ENCODE data around the gene TEAD2.

Gene TEAD2

GRCh38 chr19:49361438-49362047 is 673 bp downstream of the TEAD2 start:
- TF ChIP-seq OSR1 (CRISPR knock-in tag; IDR thresholded peaks at IDR 0.05) (no peak), CSDC2 (CRISPR knock-in tag; IDR thresholded peaks at IDR 0.05) (no peak), ARNTL (CRISPR knock-in tag; IDR thresholded peaks at IDR 0.05; ENCODE audit: borderline replicate concordance, low read depth) (no peak), GLIS3 (CRISPR knock-in tag; IDR thresholded peaks at IDR 0.05) (no peak), ZC3H10 (CRISPR knock-in tag; IDR thresholded peaks at IDR 0.05) (peak; percentile 4; the same call in 1 of the 2 replicates), ZFP30 (CRISPR knock-in tag; IDR thresholded peaks at IDR 0.05) (no peak)
- peak; percentile 19 for ATAC-seq

- TF ChIP-seq SNAI2 (CRISPR knock-in tag; IDR thresholded peaks at IDR 0.05) = no peak
- ATAC-seq = no peak
Observed at GRCh38 chr19:49359851-49360820, 2.1 kb downstream of the TEAD2 start.

DNA sequence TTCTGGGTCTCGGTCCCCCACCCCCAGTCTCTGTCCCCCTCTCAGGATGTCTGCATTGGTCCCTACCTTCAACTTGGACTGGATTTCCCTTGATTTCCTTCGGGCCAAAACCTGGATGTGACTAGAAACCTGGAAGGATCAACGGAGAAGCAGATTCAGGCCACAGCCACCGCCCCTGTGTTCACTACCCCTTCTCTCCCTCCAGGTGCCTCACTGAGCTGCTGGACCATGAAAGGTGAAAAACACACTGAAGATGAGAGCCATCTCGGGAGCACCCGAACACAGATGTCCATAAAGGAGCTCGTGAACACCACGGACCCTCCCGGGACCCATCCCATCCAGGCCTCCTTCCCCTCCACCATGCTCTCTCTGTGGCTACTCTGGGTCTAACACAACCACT is 5.0 kb downstream of the TEAD2 start:
- no peak for ATAC-seq
- TF ChIP-seq PPARA (CRISPR knock-in tag; IDR thresholded peaks at IDR 0.05; ENCODE audit: borderline replicate concordance) = no peak
- TF ChIP-seq RARB (CRISPR knock-in tag; IDR thresholded peaks at IDR 0.05) = no peak

- no peak for TF ChIP-seq ZFP30 (CRISPR knock-in tag; IDR thresholded peaks at IDR 0.05)
- no peak for TF ChIP-seq ZNF70 (CRISPR knock-in tag; IDR thresholded peaks at IDR 0.05)
- TF ChIP-seq SNAI2 (CRISPR knock-in tag; IDR thresholded peaks at IDR 0.05) = no peak
- TF ChIP-seq ZNF565 (CRISPR knock-in tag; conservative IDR thresholded peaks at IDR 0.05; ENCODE audit: low read depth) = no peak
- TF ChIP-seq PPARA (CRISPR knock-in tag; IDR thresholded peaks at IDR 0.05; ENCODE audit: borderline replicate concordance) = no peak
- no peak for TF ChIP-seq GLIS3 (CRISPR knock-in tag; IDR thresholded peaks at IDR 0.05)
- TF ChIP-seq BACH2 (CRISPR knock-in tag; IDR thresholded peaks at IDR 0.05; ENCODE audit: borderline replicate concordance) = no peak
- no peak for ATAC-seq
Observed at GRCh38 chr19:49356382-49356781, 5.8 kb downstream of the TEAD2 start.

GRCh38 chr19:49355909-49356353 is 6.3 kb downstream of the TEAD2 start:
- TF ChIP-seq ZNF70 (CRISPR knock-in tag; IDR thresholded peaks at IDR 0.05) (peak; percentile 45; the same call in 1 of the 2 replicates), ZFP3 (CRISPR knock-in tag; IDR thresholded peaks at IDR 0.05) (no peak)
- no peak for ATAC-seq

DNA sequence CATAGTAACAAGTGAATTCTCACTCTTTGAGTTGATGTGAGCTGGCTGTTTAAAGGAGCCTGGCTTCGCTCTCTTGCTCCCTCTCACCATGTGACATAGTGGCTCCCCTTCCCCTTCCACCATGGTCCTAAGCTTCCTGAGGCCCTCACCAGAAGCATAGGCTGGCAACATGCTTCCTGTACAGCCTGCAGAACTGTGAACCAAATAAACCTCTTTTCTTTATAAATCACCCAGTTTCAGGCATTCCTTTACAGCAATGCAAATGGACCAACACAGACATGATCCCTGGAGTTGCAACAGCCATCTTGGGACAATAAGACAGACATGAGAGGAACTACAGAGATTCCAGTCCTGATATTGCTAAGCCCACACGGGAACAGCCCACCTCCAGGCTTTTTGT is 12.6 kb downstream of the TEAD2 start:
- no peak for TF ChIP-seq TOX (CRISPR knock-in tag; IDR thresholded peaks at IDR 0.05; ENCODE audit: borderline replicate concordance)
- no peak for TF ChIP-seq ZNF70 (CRISPR knock-in tag; IDR thresholded peaks at IDR 0.05)
- TF ChIP-seq ZFP3 (CRISPR knock-in tag; IDR thresholded peaks at IDR 0.05) = no peak
- no peak for TF ChIP-seq TSHZ2 (CRISPR knock-in tag; IDR thresholded peaks at IDR 0.05)
- TF ChIP-seq TCF4 (CRISPR knock-in tag; IDR thresholded peaks at IDR 0.05; ENCODE audit: borderline replicate concordance) = no peak
- no peak for TF ChIP-seq ZFP30 (CRISPR knock-in tag; IDR thresholded peaks at IDR 0.05)
- TF ChIP-seq SNAI2 (CRISPR knock-in tag; IDR thresholded peaks at IDR 0.05) = no peak
- TF ChIP-seq, protein P1, sequence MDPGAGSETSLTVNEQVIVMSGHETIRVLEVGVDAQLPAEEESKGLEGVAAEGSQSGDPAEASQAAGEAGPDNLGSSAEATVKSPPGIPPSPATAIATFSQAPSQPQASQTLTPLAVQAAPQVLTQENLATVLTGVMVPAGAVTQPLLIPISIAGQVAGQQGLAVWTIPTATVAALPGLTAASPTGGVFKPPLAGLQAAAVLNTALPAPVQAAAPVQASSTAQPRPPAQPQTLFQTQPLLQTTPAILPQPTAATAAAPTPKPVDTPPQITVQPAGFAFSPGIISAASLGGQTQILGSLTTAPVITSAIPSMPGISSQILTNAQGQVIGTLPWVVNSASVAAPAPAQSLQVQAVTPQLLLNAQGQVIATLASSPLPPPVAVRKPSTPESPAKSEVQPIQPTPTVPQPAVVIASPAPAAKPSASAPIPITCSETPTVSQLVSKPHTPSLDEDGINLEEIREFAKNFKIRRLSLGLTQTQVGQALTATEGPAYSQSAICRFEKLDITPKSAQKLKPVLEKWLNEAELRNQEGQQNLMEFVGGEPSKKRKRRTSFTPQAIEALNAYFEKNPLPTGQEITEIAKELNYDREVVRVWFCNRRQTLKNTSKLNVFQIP (CRISPR knock-in tag; IDR thresholded peaks at IDR 0.05; ENCODE audit: borderline replicate concordance, low read depth) = no peak
- no peak for TF ChIP-seq CSDC2 (CRISPR knock-in tag; IDR thresholded peaks at IDR 0.05)
- TF ChIP-seq BACH2 (CRISPR knock-in tag; IDR thresholded peaks at IDR 0.05; ENCODE audit: borderline replicate concordance) = no peak
- no peak for TF ChIP-seq GLIS3 (CRISPR knock-in tag; IDR thresholded peaks at IDR 0.05)
- no peak for ATAC-seq
